Measurements from ENCODE around the gene FARP2.

The FARP2 gene

DNA sequence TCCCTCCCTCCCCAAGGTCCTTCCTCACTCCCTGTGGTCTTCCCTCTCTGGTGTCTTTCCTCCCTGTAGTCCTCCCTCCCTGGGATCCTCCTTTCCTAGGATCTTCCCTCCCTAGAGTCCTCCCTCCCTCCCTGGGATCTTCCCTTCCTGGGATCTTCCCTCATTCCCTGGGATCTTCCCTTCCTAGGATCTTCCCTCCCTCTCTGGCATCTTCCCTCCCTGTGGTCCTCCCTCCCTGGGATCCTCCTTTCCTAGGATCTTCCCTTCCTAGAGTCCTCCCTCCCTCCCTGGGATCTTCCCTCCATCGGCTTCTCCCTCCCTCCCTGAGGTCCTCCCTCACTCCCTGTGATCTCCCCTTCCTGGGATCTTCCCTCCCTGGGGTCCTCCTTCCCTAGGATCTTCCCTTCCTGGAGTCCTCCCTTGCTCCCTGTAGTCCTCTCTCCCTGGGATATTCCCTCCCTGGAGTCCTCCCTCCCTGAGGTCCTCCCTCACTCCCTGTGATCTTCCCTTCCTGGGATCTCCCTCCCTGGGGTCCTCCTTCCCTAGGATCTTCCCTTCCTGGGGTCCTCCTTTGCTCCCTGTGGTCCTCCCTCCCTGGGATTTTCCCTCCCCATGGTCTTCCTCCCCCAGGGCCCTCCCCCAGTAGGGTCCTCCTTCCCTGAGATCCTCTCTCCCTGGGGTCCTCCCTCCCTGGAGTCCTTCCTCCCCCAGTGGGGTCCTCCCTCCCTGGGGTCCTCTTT is 129.3 kb downstream of the FARP2 start:
- Histone ChIP-seq H3K9ac (ENCODE audit: low read depth, low read length) (no peak overlapping the region), H3K9me3 (replicated peaks; ENCODE audit: low read length) (no peaks in the 10 kb centered on the region), H3K4me1 (ENCODE audit: control insufficient read depth, insufficient read depth, low read length) (no peaks in the 10 kb centered on the region), H3K4me2 (ENCODE audit: low read length) (no peak overlapping the region), H3K27me3 (ENCODE audit: control insufficient read depth, insufficient read depth, low read length) (no peaks in the 10 kb centered on the region), H3K4me3 (ENCODE audit: low read length) (no peak overlapping the region), H3K36me3 (ENCODE audit: insufficient read depth, low read length) (no peaks in the 10 kb centered on the region)

DNA sequence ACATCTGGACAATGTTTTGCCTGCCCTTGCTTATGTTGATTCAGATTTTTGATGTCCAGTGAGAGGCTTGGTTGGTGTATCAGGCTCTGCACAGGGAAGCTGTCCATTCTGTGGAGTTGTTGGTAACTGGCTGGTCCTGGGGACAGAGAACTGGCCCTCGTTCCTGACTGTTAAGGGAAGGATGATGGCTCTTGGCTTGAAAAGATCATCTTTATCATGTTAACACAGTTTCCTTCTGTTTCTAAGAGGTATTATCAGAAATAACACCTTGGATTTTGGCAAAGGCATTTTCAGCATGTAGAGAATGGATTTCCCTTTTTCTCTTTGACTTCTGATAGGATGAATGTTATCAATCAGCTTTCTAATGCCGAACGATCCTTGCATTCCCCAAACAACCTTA is 133.0 kb downstream of the FARP2 start:
- no peak overlapping the region for H3K4me3 ChIP-seq (ENCODE audit: low read length)
- H3K4me1 ChIP-seq (ENCODE audit: control insufficient read depth, insufficient read depth, low read length) = peaks cover 3% of the 10 kb centered on the region
- no peak overlapping the region for H3K9ac ChIP-seq (ENCODE audit: low read depth, low read length)
- H3K27me3 ChIP-seq (ENCODE audit: control insufficient read depth, insufficient read depth, low read length) = no peaks in the 10 kb centered on the region
- H3K4me2 ChIP-seq (ENCODE audit: low read length) = no peak overlapping the region
- peaks cover 15% of the 10 kb centered on the region for H3K36me3 ChIP-seq (ENCODE audit: insufficient read depth, low read length)
- H3K9me3 ChIP-seq (replicated peaks; ENCODE audit: low read length) = no peaks in the 10 kb centered on the region

DNA sequence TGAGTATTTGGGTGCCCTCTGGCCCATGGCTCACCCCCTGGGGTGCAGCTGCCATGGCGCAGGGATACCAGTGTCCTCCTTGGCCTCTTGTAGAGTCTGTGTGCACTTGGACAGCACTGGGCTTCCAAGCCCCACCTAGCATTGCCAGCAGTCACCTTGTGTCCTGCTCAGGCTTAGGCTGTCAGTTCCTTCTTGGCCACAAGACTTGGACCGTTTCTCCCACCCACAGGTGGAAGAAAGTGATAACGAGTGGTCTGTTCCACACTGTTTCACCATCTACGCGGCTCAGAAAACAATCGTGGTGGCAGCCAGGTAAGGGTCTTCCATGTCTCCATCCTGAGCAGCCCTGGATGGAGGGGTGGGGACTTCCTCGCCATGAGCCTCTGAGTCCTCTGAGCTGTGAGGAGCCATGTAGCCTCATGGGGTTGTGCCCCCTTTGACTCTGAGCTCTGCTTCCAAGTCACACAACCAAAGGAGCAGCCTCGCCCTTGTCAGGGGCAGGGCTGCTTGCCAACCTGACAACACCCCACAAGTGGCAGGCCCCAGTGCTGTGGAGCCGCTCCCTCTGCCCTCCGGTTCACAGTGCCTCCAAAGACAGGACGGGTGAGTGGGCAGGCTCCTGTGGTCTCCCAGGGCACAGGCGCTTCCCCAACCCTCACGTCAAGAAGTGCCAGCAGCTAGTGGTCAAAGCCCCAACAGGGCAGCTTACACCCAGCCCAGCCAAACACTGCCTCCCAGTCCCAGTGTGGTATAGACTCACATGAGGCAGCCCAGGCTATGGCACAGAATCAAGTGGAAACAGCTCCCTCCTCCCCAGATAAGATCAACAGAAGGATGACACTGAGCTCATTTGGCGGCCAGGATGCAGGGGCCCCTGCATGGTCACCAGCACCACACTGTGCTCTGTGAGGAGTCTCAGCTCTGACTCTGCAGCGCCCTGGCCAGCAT is 133.9 kb downstream of the FARP2 start:
- Histone ChIP-seq H3K27me3 (ENCODE audit: control insufficient read depth, insufficient read depth, low read length) (no peaks in the 10 kb centered on the region), H3K4me3 (ENCODE audit: low read length) (no peak overlapping the region), H3K9ac (ENCODE audit: low read depth, low read length) (no peak overlapping the region), H3K4me2 (ENCODE audit: low read length) (no peak overlapping the region), H3K9me3 (replicated peaks; ENCODE audit: low read length) (no peaks in the 10 kb centered on the region), H3K4me1 (ENCODE audit: control insufficient read depth, insufficient read depth, low read length) (peaks cover 3% of the 10 kb centered on the region), H3K36me3 (ENCODE audit: insufficient read depth, low read length) (peaks cover 23% of the 10 kb centered on the region)

- Histone ChIP-seq H3K4me1 (ENCODE audit: control insufficient read depth, insufficient read depth, low read length) (peaks cover 3% of the 10 kb centered on the region), H3K36me3 (ENCODE audit: insufficient read depth, low read length) (peaks cover 33% of the 10 kb centered on the region), H3K27me3 (ENCODE audit: control insufficient read depth, insufficient read depth, low read length) (no peaks in the 10 kb centered on the region), H3K9me3 (replicated peaks; ENCODE audit: low read length) (no peaks in the 10 kb centered on the region), H3K9ac (ENCODE audit: low read depth, low read length) (no peak overlapping the region), H3K4me3 (ENCODE audit: low read length) (no peak overlapping the region), H3K4me2 (ENCODE audit: low read length) (no peak overlapping the region)
Measured at GRCh38 chr2:241490825-241491506, 134.9 kb downstream of the FARP2 start.

DNA sequence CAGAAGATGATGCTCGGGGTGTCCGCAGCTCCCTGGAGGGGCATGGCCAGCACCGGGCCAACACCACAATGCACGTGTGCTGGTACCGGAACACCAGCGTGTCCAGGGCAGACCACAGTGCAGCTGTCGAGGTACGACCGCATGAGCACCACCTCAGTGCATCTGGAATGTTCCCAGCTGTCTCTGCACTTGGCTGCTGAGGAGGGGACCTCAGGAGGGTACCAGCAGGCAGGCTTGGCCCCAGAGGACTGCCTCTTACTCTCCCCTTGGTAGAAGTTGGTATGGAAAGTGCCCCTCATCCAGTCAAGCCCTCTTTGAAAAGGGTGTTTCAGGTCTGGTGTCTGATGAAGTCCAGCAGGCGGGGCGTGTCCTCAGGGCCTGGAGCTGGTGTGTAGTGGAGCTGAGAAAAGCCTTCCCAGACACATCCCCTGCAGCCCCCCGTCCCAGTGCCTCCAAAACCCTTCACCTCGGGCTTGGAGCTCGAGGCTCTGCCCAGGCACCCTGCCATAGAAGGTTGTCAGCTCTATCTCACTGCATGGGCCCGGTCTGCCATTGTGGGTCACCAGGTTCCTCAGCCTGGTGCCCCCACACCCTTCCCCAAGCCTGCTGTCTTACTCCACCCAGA is 135.6 kb downstream of the FARP2 start:
- Histone ChIP-seq H3K4me2 (ENCODE audit: low read length) (no peak overlapping the region), H3K27me3 (ENCODE audit: control insufficient read depth, insufficient read depth, low read length) (no peaks in the 10 kb centered on the region), H3K9ac (ENCODE audit: low read depth, low read length) (no peak overlapping the region), H3K9me3 (replicated peaks; ENCODE audit: low read length) (no peaks in the 10 kb centered on the region), H3K4me1 (ENCODE audit: control insufficient read depth, insufficient read depth, low read length) (peaks cover 3% of the 10 kb centered on the region), H3K4me3 (ENCODE audit: low read length) (no peak overlapping the region), H3K36me3 (ENCODE audit: insufficient read depth, low read length) (peaks cover 40% of the 10 kb centered on the region)

GRCh38 chr2:241492174-241492565 is 136.1 kb downstream of the FARP2 start:
- H3K9me3 ChIP-seq (replicated peaks; ENCODE audit: low read length) = no peaks in the 10 kb centered on the region
- no peak overlapping the region for H3K9ac ChIP-seq (ENCODE audit: low read depth, low read length)
- H3K27me3 ChIP-seq (ENCODE audit: control insufficient read depth, insufficient read depth, low read length) = no peaks in the 10 kb centered on the region
- H3K4me1 ChIP-seq (ENCODE audit: control insufficient read depth, insufficient read depth, low read length) = peaks cover 3% of the 10 kb centered on the region
- H3K36me3 ChIP-seq (ENCODE audit: insufficient read depth, low read length) = peaks cover 44% of the 10 kb centered on the region
- no peak overlapping the region for H3K4me3 ChIP-seq (ENCODE audit: low read length)
- H3K4me2 ChIP-seq (ENCODE audit: low read length) = no peak overlapping the region

DNA sequence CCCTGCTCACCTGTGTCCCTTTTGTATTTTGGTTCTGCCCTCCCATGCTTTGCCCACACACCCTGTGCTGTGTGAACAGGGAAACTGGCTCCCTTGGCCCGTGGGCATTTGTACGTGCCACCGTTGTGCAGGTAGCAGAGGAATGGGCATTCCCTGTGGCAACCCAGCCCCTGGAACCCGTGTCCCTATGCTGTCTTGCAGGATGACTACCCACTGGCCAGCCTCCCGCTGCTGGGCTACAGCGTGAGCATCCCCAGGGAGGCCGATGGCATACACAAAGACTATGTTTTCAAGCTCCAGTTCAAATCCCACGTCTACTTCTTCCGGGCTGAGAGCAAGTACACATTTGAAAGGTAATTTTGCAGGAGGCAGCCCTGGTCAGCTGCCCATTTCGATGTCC is 137.0 kb downstream of the FARP2 start:
- H3K27me3 ChIP-seq (ENCODE audit: control insufficient read depth, insufficient read depth, low read length) = no peaks in the 10 kb centered on the region
- H3K36me3 ChIP-seq (ENCODE audit: insufficient read depth, low read length) = peaks cover 53% of the 10 kb centered on the region
- peaks cover 3% of the 10 kb centered on the region for H3K4me1 ChIP-seq (ENCODE audit: control insufficient read depth, insufficient read depth, low read length)
- no peak overlapping the region for H3K4me3 ChIP-seq (ENCODE audit: low read length)
- no peak overlapping the region for H3K9ac ChIP-seq (ENCODE audit: low read depth, low read length)
- H3K9me3 ChIP-seq (replicated peaks; ENCODE audit: low read length) = no peaks in the 10 kb centered on the region
- no peak overlapping the region for H3K4me2 ChIP-seq (ENCODE audit: low read length)

DNA sequence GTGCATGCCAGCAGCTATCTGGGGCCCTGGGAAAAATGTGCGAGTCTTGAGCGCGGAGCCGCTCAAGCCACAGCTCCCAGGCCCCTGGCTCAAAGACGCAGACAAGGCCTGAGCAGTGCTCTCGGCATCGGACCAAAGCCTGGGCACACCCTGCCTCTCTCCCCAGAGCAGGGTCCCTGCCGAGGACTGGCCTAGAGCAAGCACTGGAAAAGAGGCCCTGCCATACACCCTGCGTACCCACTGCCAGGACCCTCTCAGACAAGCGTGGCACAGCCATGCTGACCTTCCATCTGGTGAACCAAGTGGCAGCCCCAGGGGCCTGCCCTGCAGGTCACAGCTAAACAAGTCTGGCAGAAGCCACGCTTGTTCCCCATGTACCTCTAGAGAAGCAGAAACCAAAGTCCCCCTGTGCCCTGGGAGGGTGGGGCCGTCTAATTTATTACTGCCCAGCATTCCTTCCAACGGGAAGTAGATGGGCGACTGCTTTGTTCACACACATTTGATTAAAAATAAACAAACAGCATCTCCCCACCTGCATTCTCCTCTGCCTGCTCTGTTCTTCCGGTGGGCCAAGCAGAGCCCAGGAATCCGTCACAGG is 138.3 kb downstream of the FARP2 start:
- H3K9ac ChIP-seq (ENCODE audit: low read depth, low read length) = no peak overlapping the region
- H3K9me3 ChIP-seq (replicated peaks; ENCODE audit: low read length) = no peaks in the 10 kb centered on the region
- no peaks in the 10 kb centered on the region for H3K27me3 ChIP-seq (ENCODE audit: control insufficient read depth, insufficient read depth, low read length)
- peaks cover 66% of the 10 kb centered on the region for H3K36me3 ChIP-seq (ENCODE audit: insufficient read depth, low read length)
- H3K4me3 ChIP-seq (ENCODE audit: low read length) = no peak overlapping the region
- H3K4me1 ChIP-seq (ENCODE audit: control insufficient read depth, insufficient read depth, low read length) = peaks cover 3% of the 10 kb centered on the region
- H3K4me2 ChIP-seq (ENCODE audit: low read length) = no peak overlapping the region

- no peak overlapping the region for H3K4me3 ChIP-seq (ENCODE audit: low read length)
- H3K4me2 ChIP-seq (ENCODE audit: low read length) = no peak overlapping the region
- H3K27me3 ChIP-seq (ENCODE audit: control insufficient read depth, insufficient read depth, low read length) = no peaks in the 10 kb centered on the region
- no peaks in the 10 kb centered on the region for H3K9me3 ChIP-seq (replicated peaks; ENCODE audit: low read length)
- H3K9ac ChIP-seq (ENCODE audit: low read depth, low read length) = no peak overlapping the region
- H3K4me1 ChIP-seq (ENCODE audit: control insufficient read depth, insufficient read depth, low read length) = peaks cover 3% of the 10 kb centered on the region
- peaks cover 76% of the 10 kb centered on the region for H3K36me3 ChIP-seq (ENCODE audit: insufficient read depth, low read length)
Measured at GRCh38 chr2:241495172-241496002, 139.3 kb downstream of the FARP2 start.

DNA sequence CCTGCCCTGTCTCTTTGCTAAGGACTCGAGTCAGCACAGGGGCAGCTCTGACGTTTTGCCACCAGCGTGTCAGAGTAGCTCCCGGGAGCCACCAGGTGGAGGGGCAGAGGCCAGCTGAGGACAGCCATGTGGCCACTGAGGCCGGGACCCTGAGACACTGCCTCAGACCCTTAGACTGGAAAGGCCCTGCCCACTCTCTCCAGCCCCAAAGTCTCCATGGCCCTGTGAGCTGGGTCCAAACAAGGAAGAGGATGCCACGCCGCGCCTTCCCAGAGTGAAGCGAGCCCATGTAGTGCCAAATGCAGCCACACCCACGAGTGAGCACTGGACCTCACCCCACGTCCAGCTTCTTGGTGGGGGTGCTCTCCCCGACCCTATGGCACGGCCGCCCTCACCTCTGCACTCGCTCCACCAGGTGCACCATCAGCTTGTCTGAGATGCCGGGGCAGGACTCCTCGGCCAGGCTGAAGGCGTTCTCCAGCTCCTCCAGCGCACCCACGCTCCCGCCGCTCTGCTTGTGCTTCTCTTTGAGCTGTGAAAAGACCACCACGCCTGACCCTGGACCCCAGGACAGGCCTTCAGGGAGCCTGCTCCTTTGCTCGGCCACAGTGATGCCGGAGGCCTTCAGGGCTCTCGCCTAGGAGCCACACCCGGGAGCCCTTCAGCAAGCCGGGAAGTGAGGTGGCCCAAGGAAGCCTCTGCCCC is 140.1 kb downstream of the FARP2 start:
- Histone ChIP-seq H3K27me3 (ENCODE audit: control insufficient read depth, insufficient read depth, low read length) (no peaks in the 10 kb centered on the region), H3K4me2 (ENCODE audit: low read length) (no peak overlapping the region), H3K9ac (ENCODE audit: low read depth, low read length) (no peak overlapping the region), H3K4me1 (ENCODE audit: control insufficient read depth, insufficient read depth, low read length) (peaks cover 3% of the 10 kb centered on the region), H3K9me3 (replicated peaks; ENCODE audit: low read length) (no peaks in the 10 kb centered on the region), H3K4me3 (ENCODE audit: low read length) (no peak overlapping the region), H3K36me3 (ENCODE audit: insufficient read depth, low read length) (peaks cover 83% of the 10 kb centered on the region)

All from skeletal muscle satellite cell (primary cell).